Left lung (tissue), 10 donors: ENCODE data around the gene MAN2B2. TPM values are rescaled to one million over a fixed set of nuclear protein-coding genes. Genes with fewer than 3 reads are reported as not detected.

Experiments used
- ATAC-seq: fragments of 200-7000 bp; cut with Tn5 transposase; one replicate; pipeline ENCODE4 v1.9.1; 2020; ENCODE audit warnings: moderate library complexity
- DNase-seq, 4 donors: peaks; one replicate each; pipeline ENCODE4 v3.0.0-alpha.2; 2013 to 2020
- H3K27ac ChIP-seq, 2 donors: fragments of 200-600 bp; sonication (generic) in 1 of 2; one replicate each; pipeline versions ENCODE4 v1.5.0 to v1.8.0; 2020 to 2021
- H3K27me3 ChIP-seq, 2 donors: fragments of 200-600 bp; sonication (generic) in 1 of 2; one replicate each; pipeline versions ENCODE4 v1.5.0 to v1.8.0; 2020 to 2021
- H3K36me3 ChIP-seq, 2 donors: fragments of 200-600 bp; sonication (generic) in 1 of 2; one replicate each; pipeline versions ENCODE4 v1.5.0 to v1.8.0; 2020 to 2021
- H3K4me1 ChIP-seq, 2 donors: fragments of 200-600 bp; one replicate each; pipeline ENCODE4 v1.8.0; 2021
- H3K4me3 ChIP-seq, 2 donors: fragments of 200-600 bp; sonication (generic) in 1 of 2; one replicate each; pipeline versions ENCODE4 v1.5.0 to v1.8.0; 2020 to 2021; ENCODE audit warnings: mild to moderate bottlenecking in 1 of 2
- H3K9me3 ChIP-seq, 2 donors: fragments of 200-600 bp; sonication (generic) in 1 of 2; one replicate each; pipeline versions ENCODE4 v1.5.0 to v1.8.0; 2020 to 2021
- intact Hi-C, 2 donors: fragments of 100-400 bp; cut with DNase I; formaldehyde crosslinking; loops; one replicate each; pipeline versions ENCODE4 v1.11.2 to v1.14.2; 2022
- polyA plus RNA-seq, 6 donors: library from polyadenylated mRNA; unstranded; fragments of 120-200 nt; gene quantifications; one replicate each; pipeline ENCODE4 v1.2.1, GENCODE V29; 2013; ENCODE audit not compliant: insufficient read length in 6 of 6
- total RNA-seq, 2 donors: library from RNA; stranded (reverse); fragmentation: NEBNext Ultra II Directional; extraction: Animal tissue kit (Norgen Biotek cat#: 25700); gene quantifications; one replicate each; pipeline ENCODE4 v1.2.1, GENCODE V29; 2021
- TF ChIP-seq, protein P1 (sequence below), 2 donors: fragments of 200-600 bp; sonication (generic) in 1 of 2; IDR thresholded peaks; one replicate each; pipeline versions ENCODE4 v1.5.0 to v1.8.0; 2021; ENCODE audit warnings: antibody characterized with exemption in 2 of 2
- donor health status: DM: no; HTN: yes; CAD: no.
- donor health status: DM: no; HTN: no; CAD: no.

Gene MAN2B2
- total and polyA plus RNA-seq, 8 donors, result 14.2 to 38.3 (median 16.4) TPM

GRCh38 chr4:6571608-6572007 lies 3.4 kb upstream of the MAN2B2 start:
- ATAC-seq (no peak), DNase-seq (no peak)
- TF ChIP-seq, protein P1, sequence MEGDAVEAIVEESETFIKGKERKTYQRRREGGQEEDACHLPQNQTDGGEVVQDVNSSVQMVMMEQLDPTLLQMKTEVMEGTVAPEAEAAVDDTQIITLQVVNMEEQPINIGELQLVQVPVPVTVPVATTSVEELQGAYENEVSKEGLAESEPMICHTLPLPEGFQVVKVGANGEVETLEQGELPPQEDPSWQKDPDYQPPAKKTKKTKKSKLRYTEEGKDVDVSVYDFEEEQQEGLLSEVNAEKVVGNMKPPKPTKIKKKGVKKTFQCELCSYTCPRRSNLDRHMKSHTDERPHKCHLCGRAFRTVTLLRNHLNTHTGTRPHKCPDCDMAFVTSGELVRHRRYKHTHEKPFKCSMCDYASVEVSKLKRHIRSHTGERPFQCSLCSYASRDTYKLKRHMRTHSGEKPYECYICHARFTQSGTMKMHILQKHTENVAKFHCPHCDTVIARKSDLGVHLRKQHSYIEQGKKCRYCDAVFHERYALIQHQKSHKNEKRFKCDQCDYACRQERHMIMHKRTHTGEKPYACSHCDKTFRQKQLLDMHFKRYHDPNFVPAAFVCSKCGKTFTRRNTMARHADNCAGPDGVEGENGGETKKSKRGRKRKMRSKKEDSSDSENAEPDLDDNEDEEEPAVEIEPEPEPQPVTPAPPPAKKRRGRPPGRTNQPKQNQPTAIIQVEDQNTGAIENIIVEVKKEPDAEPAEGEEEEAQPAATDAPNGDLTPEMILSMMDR (IDR thresholded peaks at IDR 0.05), result no peak
- H3K27ac ChIP-seq, result no peak overlapping the region
- H3K27me3 ChIP-seq, result peaks cover 0 to 15% of the 10 kb centered on the region in 2 donors
- H3K9me3 ChIP-seq, result no peaks in the 10 kb centered on the region
- peaks cover 0 to 4% of the 10 kb centered on the region in 2 donors for H3K36me3 ChIP-seq
- H3K4me1 ChIP-seq, result peaks cover 10 to 18% of the 10 kb centered on the region in 2 donors
- intact Hi-C loops, result no loop called here
- no peak overlapping the region for H3K4me3 ChIP-seq

- no peaks in the 10 kb centered on the region for H3K27me3 ChIP-seq
- intact Hi-C loops, result no loop called here
- ATAC-seq, result no peak
Observed at GRCh38 chr4:6573551-6573950, 1.4 kb upstream of the MAN2B2 start.

GRCh38 chr4:6573986-6574746 lies 823 bp upstream of the MAN2B2 start:
- no peak for ATAC-seq
- intact Hi-C loops, result no loop called here

More at GRCh38 chr4:6573551-6573950, 1.4 kb upstream of the MAN2B2 start:
- H3K4me3 ChIP-seq, result no peak overlapping the region
- H3K36me3 ChIP-seq, result peaks cover 0 to 24% of the 10 kb centered on the region in 2 donors
- TF ChIP-seq, protein P1 (IDR thresholded peaks at IDR 0.05), result no peak
- DNase-seq, result no peak
- H3K27ac ChIP-seq, result no peak overlapping the region
- H3K9me3 ChIP-seq, result no peaks in the 10 kb centered on the region
- peaks cover 10 to 18% of the 10 kb centered on the region in 2 donors for H3K4me1 ChIP-seq

GRCh38 chr4:6575503-6576240 lies 683 bp downstream of the MAN2B2 start:
- ATAC-seq (no peak), DNase-seq (no peak)
- intact Hi-C loops, result no loop called here
- TF ChIP-seq, protein P1 (IDR thresholded peaks at IDR 0.05), result no peak
- Histone ChIP-seq H3K27ac (peak overlapping the region in 1 of 2 donors; percentile 76), H3K36me3 (peaks cover 0 to 40% of the 10 kb centered on the region in 2 donors), H3K27me3 (no peaks in the 10 kb centered on the region), H3K4me1 (peaks cover 10 to 18% of the 10 kb centered on the region in 2 donors), H3K9me3 (no peaks in the 10 kb centered on the region), H3K4me3 (peak overlapping the region; percentile 70 to 96)

More at GRCh38 chr4:6573986-6574746, 823 bp upstream of the MAN2B2 start:
- H3K9me3 ChIP-seq, result no peaks in the 10 kb centered on the region
- peak overlapping the region in 1 of 2 donors; percentile 76 for H3K27ac ChIP-seq
- TF ChIP-seq, protein P1 (IDR thresholded peaks at IDR 0.05), result no peak
- H3K4me3 ChIP-seq, result peak overlapping the region; percentile 70 to 96
- H3K4me1 ChIP-seq, result peaks cover 10 to 18% of the 10 kb centered on the region in 2 donors
- peaks cover 0 to 26% of the 10 kb centered on the region in 2 donors for H3K36me3 ChIP-seq
- no peak for DNase-seq
- no peaks in the 10 kb centered on the region for H3K27me3 ChIP-seq

DNA sequence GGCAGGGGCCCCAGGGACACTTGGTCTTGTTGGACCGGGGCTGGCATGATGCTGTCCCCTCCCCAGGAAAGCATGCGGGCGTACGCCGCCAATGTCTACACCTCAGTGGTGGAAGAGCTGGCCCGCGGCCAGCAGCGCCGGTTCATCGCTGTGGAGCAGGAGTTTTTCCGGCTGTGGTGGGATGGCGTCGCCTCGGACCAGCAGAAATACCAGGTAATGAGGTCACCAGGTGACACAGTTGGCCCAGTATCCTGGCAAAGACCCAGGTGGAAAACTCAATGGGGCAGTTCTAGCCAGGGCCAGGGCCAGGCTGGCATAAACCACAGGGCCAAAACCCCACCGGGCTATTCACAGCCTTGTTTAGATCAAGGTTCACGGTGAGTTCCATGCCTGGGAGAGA lies 1.5 kb downstream of the MAN2B2 start:
- intact Hi-C loops, result no loop called here
- Histone ChIP-seq H3K4me3 (no peak overlapping the region), H3K9me3 (no peaks in the 10 kb centered on the region), H3K36me3 (peaks cover 0 to 48% of the 10 kb centered on the region in 2 donors), H3K4me1 (peaks cover 10 to 18% of the 10 kb centered on the region in 2 donors), H3K27ac (no peak overlapping the region), H3K27me3 (no peaks in the 10 kb centered on the region)
- TF ChIP-seq, protein P1 (IDR thresholded peaks at IDR 0.05), result no peak
- DNase-seq, result no peak
- ATAC-seq, result no peak
